Activated CD8-positive, alpha-beta T cell treated with anti-CD3 and anti-CD28 coated beads for 36 hours (primary cell): ENCODE data around the gene MAP2K5. TPM values are rescaled to one million over a fixed set of nuclear protein-coding genes. Genes with fewer than 3 reads are reported as not detected.

Source experiments
- ATAC-seq: fragments of 200-7000 bp; cut with Tn5 transposase; one replicate; pipeline ENCODE4 v1.10.0; 2021; ENCODE audit warnings: mild to moderate bottlenecking, moderate library complexity
- CTCF ChIA-PET: fragments of 350-600 bp; sonication (Branson Sonifier 250); formaldehyde crosslinking; loops from one replicate; lab custom pipeline; 2021; ENCODE audit warnings: antibody characterized with exemption; lab: Charles Lee
- POLR2A ChIA-PET: fragments of 350-600 bp; sonication (Branson Sonifier 250); formaldehyde crosslinking; loops from one replicate; lab custom pipeline; 2021; ENCODE audit warnings: antibody characterized with exemption; lab: Charles Lee
- DNase-seq: peaks from one replicate; pipeline ENCODE4 v3.0.0-alpha.2; 2020
- H3K27ac Mint-ChIP-seq: one replicate; pipeline ENCODE4 v1.8.0; 2021; ENCODE audit warnings: mild to moderate bottlenecking, mixed read lengths
- H3K27me3 Mint-ChIP-seq: one replicate; pipeline ENCODE4 v1.8.0; 2021; ENCODE audit warnings: mixed read lengths
- H3K36me3 Mint-ChIP-seq: one replicate; pipeline ENCODE4 v1.8.0; 2021; ENCODE audit warnings: low read depth, mixed read lengths
- H3K4me1 Mint-ChIP-seq: one replicate; pipeline ENCODE4 v1.8.0; 2021; ENCODE audit warnings: low read depth, mixed read lengths
- H3K4me3 Mint-ChIP-seq: one replicate; pipeline ENCODE4 v1.8.0; 2021; ENCODE audit warnings: mild to moderate bottlenecking, moderate library complexity, mixed read lengths
- H3K9me3 Mint-ChIP-seq: one replicate; pipeline ENCODE4 v1.8.0; 2021; ENCODE audit warnings: mixed read lengths
- CTCF ChIP-seq: fragments of 200-600 bp; IDR thresholded peaks from one replicate; pipeline ENCODE4 v1.8.0; 2022; ENCODE audit warnings: antibody characterized with exemption, mild to moderate bottlenecking
- intact Hi-C: fragments of 100-400 bp; cut with micrococcal nuclease; formaldehyde crosslinking; loops from one replicate; pipeline ENCODE4 v1.10.0; 2022
- total RNA-seq, 2 experiments: library from RNA; stranded (reverse); gene quantifications; one replicate each; pipeline ENCODE4 v1.2.3, GENCODE V29; 2021

The MAP2K5 gene
- total RNA-seq, 2 experiments from 2014 or later = 19.0 to 21.1 TPM

GRCh38 chr15:67569668-67570067 is 27.2 kb downstream of the MAP2K5 start:
- ATAC-seq (no peak), DNase-seq (no peak)
- CTCF ChIA-PET = interaction anchor here (1.4 kb wide), 1 partner anchor 266 kb away, joined by 4 read pairs; no protein-coding TSS in a partner anchor
- POLR2A ChIA-PET = no interaction called here
- H3K4me3 Mint-ChIP-seq = no peak overlapping the region
- H3K4me1 Mint-ChIP-seq = peaks cover 9% of the 10 kb centered on the region
- no peak overlapping the region for H3K27ac Mint-ChIP-seq
- no peak for TF ChIP-seq CTCF
- intact Hi-C loops = no loop called here
- no peaks in the 10 kb centered on the region for H3K9me3 Mint-ChIP-seq
- H3K27me3 Mint-ChIP-seq = no peaks in the 10 kb centered on the region
- H3K36me3 Mint-ChIP-seq = peaks cover 9% of the 10 kb centered on the region

- Mint-ChIP-seq H3K27ac (no peak overlapping the region), H3K4me1 (peaks cover 6% of the 10 kb centered on the region), H3K4me3 (no peak overlapping the region), H3K36me3 (peaks cover 4% of the 10 kb centered on the region), H3K9me3 (no peaks in the 10 kb centered on the region), H3K27me3 (no peaks in the 10 kb centered on the region)
- ChIA-PET POLR2A (interaction anchor here (0.7 kb wide), 1 partner anchor 1073 kb away, joined by 3 read pairs; the partner anchor contains the start of gene SNAPC5), CTCF (interaction anchor here (0.7 to 1.6 kb wide), 4 partner anchors 10 to 265 kb away, joined by 3 to 4 read pairs (median 3); no protein-coding TSS in a partner anchor)
- DNase-seq (no peak), ATAC-seq (no peak)
- TF ChIP-seq CTCF = no peak
- intact Hi-C loops = no loop called here
Observed at GRCh38 chr15:67570875-67571647, 28.6 kb downstream of the MAP2K5 start.

- DNase-seq (no peak), ATAC-seq (no peak)
- H3K27ac Mint-ChIP-seq = no peak overlapping the region
- TF ChIP-seq CTCF = no peak
- no peaks in the 10 kb centered on the region for H3K27me3 Mint-ChIP-seq
- POLR2A ChIA-PET = interaction anchor here (0.7 kb wide), 1 partner anchor 1074 kb away, joined by 3 read pairs; the partner anchor contains the start of gene SNAPC5
- H3K4me1 Mint-ChIP-seq = peaks cover 6% of the 10 kb centered on the region
- intact Hi-C loops = no loop called here
- CTCF ChIA-PET = interaction anchor here (0.7 to 1.6 kb wide), 3 partner anchors 9 to 264 kb away, joined by 3 read pairs; no protein-coding TSS in a partner anchor
- H3K9me3 Mint-ChIP-seq = no peaks in the 10 kb centered on the region
- peaks cover 4% of the 10 kb centered on the region for H3K36me3 Mint-ChIP-seq
- no peak overlapping the region for H3K4me3 Mint-ChIP-seq
Observed at GRCh38 chr15:67571648-67572415, 29.3 kb downstream of the MAP2K5 start.

GRCh38 chr15:67573194-67573593 is 30.7 kb downstream of the MAP2K5 start:
- intact Hi-C loops = no loop called here
- no peak for TF ChIP-seq CTCF
- Mint-ChIP-seq H3K9me3 (no peaks in the 10 kb centered on the region), H3K4me3 (no peak overlapping the region), H3K36me3 (peaks cover 4% of the 10 kb centered on the region), H3K27me3 (no peaks in the 10 kb centered on the region), H3K27ac (no peak overlapping the region), H3K4me1 (peaks cover 6% of the 10 kb centered on the region)
- DNase-seq = no peak
- no peak for ATAC-seq
- CTCF ChIA-PET = interaction anchor here (0.8 kb wide), 1 partner anchor 71 kb away, joined by 3 read pairs; no protein-coding TSS in a partner anchor
- POLR2A ChIA-PET = no interaction called here
